Kidney tubule cell (primary cell): ENCODE measurements around the gene PPP1R14C.
"Not testable (repeated sequence)": the region's sequence is repeated elsewhere in the genome, so short reads cannot be mapped to it uniquely, and the experiment has no call there.

Experiments
- DNase-seq: peaks from one replicate; pipeline ENCODE4 v3.0.0-alpha.2; 2018; ENCODE audit warnings: low spot score

PPP1R14C gene

GRCh38 chr6:150220634-150221551, 78.0 kb downstream of the PPP1R14C start:
- no peak for DNase-seq

DNA sequence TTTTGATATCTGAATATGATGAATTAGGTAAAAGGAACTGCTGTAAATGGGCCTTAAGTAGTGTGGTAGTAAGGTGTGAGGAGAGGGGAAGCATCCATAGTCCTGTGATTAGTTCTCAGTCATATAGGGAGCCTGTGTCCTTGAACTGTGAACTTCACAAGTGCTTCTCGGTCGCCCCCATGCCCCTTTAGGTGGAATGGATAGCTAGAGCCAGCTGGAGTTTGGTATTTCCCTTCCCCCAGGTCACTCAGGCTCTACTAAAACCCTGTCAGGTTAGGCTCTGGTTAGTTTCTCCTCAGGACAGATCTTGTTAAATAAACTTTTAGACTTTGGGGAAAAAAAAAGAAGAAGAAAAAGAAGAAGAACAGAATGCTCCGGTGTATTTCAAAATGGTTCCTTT, 82.0 kb downstream of the PPP1R14C start:
- no peak for DNase-seq

DNA sequence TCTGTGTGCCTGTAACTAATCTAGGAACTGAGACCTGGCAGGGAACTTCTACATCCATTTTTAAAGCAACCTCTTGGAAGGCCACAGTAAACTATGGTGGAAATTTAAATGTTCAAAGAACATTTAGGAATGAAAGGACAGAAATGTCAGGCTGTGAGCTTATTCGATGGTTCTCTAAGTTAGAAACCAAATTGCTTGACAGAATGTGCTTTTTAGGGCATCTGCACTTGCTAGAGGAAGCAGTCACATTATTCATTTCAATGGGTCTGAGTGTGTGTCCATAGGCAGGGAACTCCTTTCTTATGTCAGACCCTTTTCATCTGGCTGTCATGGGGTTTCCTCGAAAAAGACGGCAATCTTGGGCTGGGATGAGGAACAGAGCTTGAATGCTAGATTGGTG, 84.4 kb downstream of the PPP1R14C start:
- DNase-seq: no peak

DNA sequence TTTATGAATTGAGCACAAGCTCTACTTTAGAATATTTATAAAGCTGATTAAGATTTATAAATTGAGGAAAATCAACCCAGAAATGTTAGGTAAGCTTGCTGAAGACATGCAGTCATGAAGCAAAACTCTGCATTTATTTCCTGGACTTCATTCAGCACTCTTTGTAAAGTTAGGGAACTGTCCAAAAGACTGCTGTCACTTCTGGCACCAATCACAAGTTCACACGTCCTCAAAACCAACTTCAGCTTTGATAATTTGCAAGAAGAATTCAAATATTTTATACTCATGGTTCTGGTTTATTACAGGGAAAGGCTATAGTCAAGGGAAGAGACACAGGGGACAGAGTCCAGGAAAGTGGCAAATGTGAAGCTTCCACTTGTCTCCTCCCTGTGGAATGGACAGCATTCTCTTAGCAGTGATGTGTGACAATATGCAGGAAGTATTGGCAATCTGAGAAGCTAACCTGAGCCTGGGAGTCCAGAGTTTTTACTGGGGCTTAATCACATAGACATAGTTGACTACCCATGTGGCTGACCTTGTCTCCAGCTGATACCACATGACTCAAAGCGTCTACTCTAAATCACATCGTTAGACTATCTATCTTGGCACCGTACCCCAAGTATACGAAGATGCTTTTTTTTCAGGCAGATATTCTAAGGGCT, 85.4 kb downstream of the PPP1R14C start:
- peak; percentile 90 for DNase-seq

- peak; percentile 84 for DNase-seq
Measured at GRCh38 chr6:150229436-150230163, 86.8 kb downstream of the PPP1R14C start.

- DNase-seq: peak; percentile 41
Measured at GRCh38 chr6:150230164-150230561, 87.3 kb downstream of the PPP1R14C start.

- DNase-seq: no peak
Measured at GRCh38 chr6:150230832-150231524, 88.1 kb downstream of the PPP1R14C start.

- peak; percentile 61 for DNase-seq
Measured at GRCh38 chr6:150231525-150231850, 88.6 kb downstream of the PPP1R14C start.

DNA sequence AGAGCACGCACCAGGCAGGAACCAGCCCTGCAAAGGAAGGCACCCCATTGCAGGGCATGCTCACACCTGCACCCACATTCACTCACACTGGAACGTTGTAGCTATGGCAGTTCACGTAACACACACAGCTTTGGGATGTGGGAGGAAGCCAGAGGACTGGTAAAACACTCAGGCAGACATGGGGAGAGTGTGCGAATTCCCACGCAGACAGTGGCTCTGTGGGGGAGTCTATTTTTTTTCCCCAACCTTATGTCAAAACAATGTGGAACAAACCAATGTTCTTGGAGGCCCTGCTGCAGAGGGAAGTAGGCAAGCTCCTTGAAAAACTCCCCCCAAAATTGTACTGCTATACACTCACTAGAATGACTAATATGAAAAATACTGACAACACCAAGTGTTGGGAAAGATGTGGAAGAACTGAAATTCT, 91.0 kb downstream of the PPP1R14C start:
- DNase-seq: no peak

DNA sequence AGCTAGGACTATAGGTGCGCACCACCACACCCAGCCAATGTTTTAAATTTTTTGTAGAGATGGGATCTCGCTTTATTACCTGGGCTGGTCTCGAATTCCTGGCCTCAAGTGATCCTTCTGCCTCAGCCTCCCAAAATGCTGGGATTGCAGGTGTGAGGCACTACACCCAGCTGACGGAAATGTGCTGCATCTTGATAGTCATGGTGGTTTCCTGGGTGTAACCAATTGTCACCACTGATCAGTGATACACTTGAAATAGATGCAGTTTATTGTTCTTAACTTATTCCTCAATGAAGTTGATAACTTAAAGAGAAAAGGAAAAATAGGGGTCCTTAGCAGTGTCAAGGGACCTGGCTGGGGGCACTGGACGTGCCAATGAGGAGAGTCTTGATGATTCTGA, 92.4 kb downstream of the PPP1R14C start:
- no peak for DNase-seq

- DNase-seq: no peak
Measured at GRCh38 chr6:150236114-150236513, 93.3 kb downstream of the PPP1R14C start.

- peak; percentile 35 for DNase-seq
Measured at GRCh38 chr6:150236544-150236943, 93.7 kb downstream of the PPP1R14C start.

GRCh38 chr6:150237626-150238025, 94.8 kb downstream of the PPP1R14C start:
- DNase-seq: no peak

- DNase-seq: peak; percentile 77
Measured at GRCh38 chr6:150238336-150238741, 95.5 kb downstream of the PPP1R14C start.

- DNase-seq: no peak
Measured at GRCh38 chr6:150238846-150239407, 96.1 kb downstream of the PPP1R14C start.

DNA sequence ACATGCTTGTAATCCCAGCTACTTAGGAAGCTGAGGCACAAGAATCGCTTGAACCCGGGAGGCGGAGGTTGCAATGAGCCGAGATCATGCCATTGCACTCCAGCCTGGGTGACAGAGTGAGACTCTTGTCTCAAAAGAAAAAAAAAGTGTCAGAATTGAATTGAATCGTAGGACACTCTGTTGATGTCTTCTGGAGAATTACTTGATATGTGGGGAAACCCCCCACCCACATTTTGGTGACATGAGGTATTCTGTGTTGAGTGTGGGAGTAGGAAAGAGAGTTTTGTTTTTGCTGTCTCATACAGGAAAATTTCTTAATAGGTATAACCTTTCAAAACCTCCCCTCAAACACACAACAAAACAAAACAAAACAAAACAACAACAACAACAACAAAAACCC, 98.9 kb downstream of the PPP1R14C start:
- DNase-seq: not testable (repeated sequence)

GRCh38 chr6:150243620-150244314, 100.9 kb downstream of the PPP1R14C start:
- no peak for DNase-seq

GRCh38 chr6:150245148-150245935, 102.5 kb downstream of the PPP1R14C start:
- DNase-seq: no peak

DNA sequence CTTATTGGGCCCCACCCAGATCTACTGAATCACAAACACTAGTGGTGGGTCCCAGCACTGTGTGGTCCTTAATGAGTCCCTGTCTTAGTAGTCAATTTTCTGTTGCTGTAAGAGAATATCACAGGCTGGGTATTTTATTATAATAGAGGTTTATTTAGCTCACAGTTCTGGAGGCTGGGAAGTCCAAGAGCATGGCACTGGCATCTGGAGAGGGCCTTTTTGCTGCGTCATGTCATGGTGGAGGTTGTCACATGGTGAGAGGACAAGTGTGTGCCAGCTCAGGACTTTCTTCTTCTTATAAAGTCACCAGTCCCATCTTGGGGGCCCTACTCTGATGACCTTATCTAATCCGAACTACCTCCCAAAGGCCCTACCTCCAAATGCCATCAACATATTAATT, 105.0 kb downstream of the PPP1R14C start:
- DNase-seq: no peak

GRCh38 chr6:150248300-150248699, 105.5 kb downstream of the PPP1R14C start:
- no peak for DNase-seq
